Trophoblast cell (in vitro differentiated cells and primary cell): Measurements from ENCODE around the gene GPATCH11.

Experiments used
- DNase-seq, 2 donors: peaks; one replicate each; pipeline ENCODE4 v3.0.0-alpha.2; 2016
- H2AFZ ChIP-seq: 2 replicates; pipeline ENCODE4 v1.6.1; 2013; ENCODE audit warnings: low read length, moderate library complexity, mild to moderate bottlenecking; ENCODE audit not compliant: insufficient read depth, poor library complexity
- H2AK5ac ChIP-seq: 2 replicates; pipeline ENCODE4 v1.6.1; 2013; ENCODE audit warnings: mild to moderate bottlenecking, low read length
- H2BK120ac ChIP-seq: 2 replicates; pipeline ENCODE4 v1.6.1; 2013; ENCODE audit warnings: low read length, mild to moderate bottlenecking, moderate library complexity; ENCODE audit not compliant: insufficient read depth, poor library complexity
- H2BK12ac ChIP-seq: 2 replicates; pipeline ENCODE4 v1.6.1; 2013; ENCODE audit warnings: mild to moderate bottlenecking, low read length, moderate library complexity
- H2BK5ac ChIP-seq: 2 replicates; pipeline ENCODE4 v1.6.1; 2013; ENCODE audit warnings: low read length, low read depth, moderate library complexity, mild to moderate bottlenecking; ENCODE audit not compliant: poor library complexity
- H3K14ac ChIP-seq: 2 replicates; pipeline ENCODE4 v1.6.1; 2013; ENCODE audit warnings: mild to moderate bottlenecking, low read length
- H3K18ac ChIP-seq: 2 replicates; pipeline ENCODE4 v1.6.1; 2013; ENCODE audit warnings: mild to moderate bottlenecking, low read length
- H3K23ac ChIP-seq: 2 replicates; pipeline ENCODE4 v1.6.1; 2013; ENCODE audit warnings: low read length
- H3K27ac ChIP-seq: 2 replicates; pipeline ENCODE4 v1.5.1; 2013; ENCODE audit warnings: low read depth, mild to moderate bottlenecking, inconsistent platforms, low read length, moderate library complexity
- H3K27me3 ChIP-seq: 2 replicates; pipeline ENCODE4 v1.6.1; 2013; ENCODE audit warnings: inconsistent platforms, mild to moderate bottlenecking, low read length, moderate library complexity; ENCODE audit not compliant: insufficient read depth
- H3K36me3 ChIP-seq, 2 experiments: 1 replicate in 1 of 2; 2 replicates in 1 of 2; pipeline ENCODE4 v1.6.1; 2013; ENCODE audit warnings: low read length in 2 of 2, mild to moderate bottlenecking in 2 of 2, moderate library complexity in 1 of 2; ENCODE audit not compliant: insufficient read depth in 2 of 2, control insufficient read depth in 1 of 2
- H3K4ac ChIP-seq: 2 replicates; pipeline ENCODE4 v1.6.1; 2013; ENCODE audit warnings: low read depth, mild to moderate bottlenecking, low read length, moderate library complexity
- H3K4me1 ChIP-seq, 2 experiments: 1 replicate in 1 of 2; 2 replicates in 1 of 2; pipeline ENCODE4 v1.6.1; 2013; ENCODE audit warnings: low read length in 2 of 2, mild to moderate bottlenecking in 2 of 2, moderate library complexity in 1 of 2; ENCODE audit not compliant: insufficient read depth in 2 of 2, control insufficient read depth in 1 of 2
- H3K4me2 ChIP-seq: 2 replicates; pipeline ENCODE4 v1.6.1; 2013; ENCODE audit warnings: inconsistent platforms, mild to moderate bottlenecking, low read length, moderate library complexity
- H3K4me3 ChIP-seq: 2 replicates; pipeline ENCODE4 v1.5.1; 2013; ENCODE audit warnings: mild to moderate bottlenecking, low read depth, low read length, inconsistent platforms
- H3K79me1 ChIP-seq: one replicate; pipeline ENCODE4 v1.6.1; 2013; ENCODE audit warnings: low read length
- H3K79me2 ChIP-seq: 2 replicates; pipeline ENCODE4 v1.6.1; 2013; ENCODE audit warnings: low read length, mild to moderate bottlenecking; ENCODE audit not compliant: control insufficient read depth, insufficient read depth, poor library complexity
- H3K9ac ChIP-seq: 2 replicates; pipeline ENCODE4 v1.6.1; 2013; ENCODE audit warnings: mild to moderate bottlenecking, low read length
- H3K9me3 ChIP-seq: 2 replicates; pipeline ENCODE4 v1.6.1; 2013; ENCODE audit warnings: low read depth, mild to moderate bottlenecking, control low read depth, inconsistent platforms, low read length; ENCODE audit not compliant: insufficient read depth
- H4K12ac ChIP-seq: 2 replicates; pipeline ENCODE4 v1.6.1; 2013; ENCODE audit warnings: low read depth, mild to moderate bottlenecking, low read length, moderate library complexity
- H4K8ac ChIP-seq: 2 replicates; pipeline ENCODE4 v1.6.1; 2013; ENCODE audit warnings: low read depth, mild to moderate bottlenecking, low read length, moderate library complexity
- H4K91ac ChIP-seq: one replicate; pipeline ENCODE4 v1.6.1; 2013; ENCODE audit warnings: low read depth, mild to moderate bottlenecking, low read length, moderate library complexity
- WGBS: extraction: QIAGEN DNeasy Blood & Tissue Kit; methylation state at CpG from one replicate; pipeline ENCODE4 v1.1.7; 2013; ENCODE audit warnings: missing lambda C conversion rate; ENCODE audit not compliant: insufficient read length, insufficient coverage; ENCODE audit errors: extremely low coverage; 5-methylcytosine and 5-hydroxymethylcytosine counted together

Gene GPATCH11

GRCh38 chr2:37148325-37148724 is 64.0 kb downstream of the GPATCH11 start:
- Histone ChIP-seq H2BK5ac (no peak overlapping the region), H3K4me3 (no peak overlapping the region), H4K12ac (no peak overlapping the region), H3K14ac (no peak overlapping the region), H3K79me1 (no peaks in the 10 kb centered on the region), H3K23ac (no peak overlapping the region), H2AFZ (no peak overlapping the region), H2BK120ac (no peak overlapping the region), H3K18ac (no peak overlapping the region), H3K4me1 (no peaks in the 10 kb centered on the region), H2AK5ac (no peak overlapping the region), H3K36me3 (peaks cover 2 to 15% of the 10 kb centered on the region in 2 experiments), H3K4me2 (no peak overlapping the region), H3K79me2 (no peaks in the 10 kb centered on the region), H4K8ac (no peak overlapping the region), H2BK12ac (no peak overlapping the region), H3K4ac (no peak overlapping the region), H4K91ac (no peak overlapping the region), H3K9ac (no peak overlapping the region), H3K9me3 (no peaks in the 10 kb centered on the region), H3K27me3 (no peaks in the 10 kb centered on the region), H3K27ac (no peak overlapping the region)
- DNase-seq: peak in 1 of 2 donors; percentile 85
- no CpG with 5 or more reads among the region's 7 CpGs for WGBS
